ENCODE measurements around the gene XYLB. TPM values are rescaled to one million over a fixed set of nuclear protein-coding genes. Genes with fewer than 3 reads are reported as not detected.
A peak's percentile ranks its signal among the peaks of the same experiment; 100 is the strongest.

The XYLB gene
- total and polyA plus RNA-seq, 8 donors, result 1.6 to 6.9 (median 4.5) TPM

- intact Hi-C loops (cut with DNase I), result no loop called here
- Histone ChIP-seq H3K36me3 (no peaks in the 10 kb centered on the region), H3K27ac (peak overlapping the region; percentile 77 to 92 (median 80)), H3K27me3 (no peaks in the 10 kb centered on the region), H3K9me3 (no peaks in the 10 kb centered on the region), H3K4me1 (peaks cover 21 to 44% (median 42%) of the 10 kb centered on the region in 3 donors), H3K4me3 (peak overlapping the region; percentile 1 to 55 (median 35))
- ATAC-seq, result peak; percentile 73 to 82 (median 76)
- 18 to 20% methylated on average over 13 of the region's 13 CpGs for WGBS, 2 donors
- DNase-seq, result peak; percentile 83 to 92 (median 87)
- FAIRE-seq, result no peak
- TF ChIP-seq CTCF (IDR thresholded peaks at IDR 0.05), result no peak
Measured at GRCh38 chr3:38458796-38459498, 112.4 kb downstream of the XYLB start.

DNA sequence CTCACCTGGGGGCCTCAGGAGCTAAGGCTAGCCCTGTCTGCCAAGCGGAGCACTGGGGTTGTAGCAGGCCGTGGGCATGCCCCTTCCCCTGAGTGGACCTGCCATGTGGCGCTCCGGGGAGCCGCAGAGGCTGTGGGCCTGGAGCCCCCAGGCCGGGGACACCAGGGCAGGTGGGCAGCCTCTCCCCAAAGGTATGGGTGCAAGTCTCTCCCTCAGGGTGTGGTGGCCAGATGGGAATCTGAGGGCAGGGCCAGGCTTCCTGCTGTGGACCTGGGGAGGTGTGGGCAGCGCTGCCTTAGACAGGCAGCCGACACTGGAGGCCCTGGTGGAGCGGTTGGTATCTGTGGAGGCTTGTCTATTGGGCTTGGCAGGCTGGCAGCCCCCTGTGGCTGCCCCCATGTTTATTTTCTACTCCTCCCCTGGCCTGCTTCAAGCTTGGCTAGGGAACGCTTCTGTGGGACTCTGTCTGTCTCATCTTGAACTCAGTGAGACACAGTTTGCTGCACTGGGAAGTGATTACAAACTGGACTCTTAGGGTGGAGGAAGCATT lies 113.0 kb downstream of the XYLB start:
- intact Hi-C loops (cut with DNase I), result no loop called here
- FAIRE-seq, result no peak
- Histone ChIP-seq H3K4me1 (peaks cover 21 to 44% (median 42%) of the 10 kb centered on the region in 3 donors), H3K27me3 (no peaks in the 10 kb centered on the region), H3K9me3 (no peaks in the 10 kb centered on the region), H3K27ac (peak overlapping the region; percentile 77 to 92 (median 80)), H3K4me3 (peak overlapping the region; percentile 1 to 55 (median 35)), H3K36me3 (no peaks in the 10 kb centered on the region)
- no peak for DNase-seq
- TF ChIP-seq CTCF (IDR thresholded peaks at IDR 0.05), result no peak
- WGBS, 2 donors, result 20 to 36% methylated on average over 10 of the region's 10 CpGs
- ATAC-seq, result peak; percentile 18 to 26 (median 24)

- WGBS, 2 donors, result 75 to 80% methylated on average over 12 of the region's 12 CpGs
- Histone ChIP-seq H3K27me3 (no peaks in the 10 kb centered on the region), H3K4me3 (no peak overlapping the region), H3K9me3 (no peaks in the 10 kb centered on the region), H3K27ac (peak overlapping the region in 2 of 4 donors; percentile 82 to 92), H3K36me3 (no peaks in the 10 kb centered on the region), H3K4me1 (peaks cover 21 to 44% (median 42%) of the 10 kb centered on the region in 3 donors)
- FAIRE-seq (no peak), ATAC-seq (no peak), DNase-seq (no peak)
- no peak for TF ChIP-seq CTCF (IDR thresholded peaks at IDR 0.05)
- intact Hi-C loops (cut with DNase I), result no loop called here
Measured at GRCh38 chr3:38460377-38461270, 114.0 kb downstream of the XYLB start.

Other genes starting within 250 kb of the XYLB start
- gene ACAA1, start 209.7 kb upstream of the XYLB start, total RNA-seq, result 10 to 100 TPM; 44.2 to 66.9 (median 59.0) TPM
- gene ACAA1, start 209.7 kb upstream of the XYLB start, polyA plus RNA-seq, result 100 to 1,000 TPM in 1 of 2 donors, 10 to 100 TPM in 1; 99.3 to 110 TPM
- gene MYD88, start 208.1 kb upstream of the XYLB start, total RNA-seq, result 10 to 100 TPM in 3 of 6 donors, 1 to 10 TPM in 3; 7.2 to 20.2 (median 9.9) TPM
- gene MYD88, start 208.1 kb upstream of the XYLB start, polyA plus RNA-seq, result 10 to 100 TPM in 1 of 2 donors, 1 to 10 TPM in 1; 8.2 to 14.2 TPM
- 10 to 100 TPM in 4 of 6 donors, 1 to 10 TPM in 2; 8.5 to 16.0 (median 10.4) TPM for gene OXSR1, start 181.2 kb upstream of the XYLB start, total RNA-seq
- gene OXSR1, start 181.2 kb upstream of the XYLB start, polyA plus RNA-seq, result 10 to 100 TPM in 1 of 2 donors, 1 to 10 TPM in 1; 6.3 to 10.7 TPM
- under 1 TPM in 5 of 6 donors, not detected in 1; 0.18 to 0.69 (median 0.42) TPM for gene SLC22A13, start 81.0 kb upstream of the XYLB start, total RNA-seq
- under 1 TPM; 0.05 to 0.23 TPM for gene SLC22A13, start 81.0 kb upstream of the XYLB start, polyA plus RNA-seq
- gene SLC22A14, start 64.5 kb upstream of the XYLB start, total RNA-seq, result under 1 TPM in 2 of 6 donors, not detected in 4; 0.12 TPM
- gene SLC22A14, start 64.5 kb upstream of the XYLB start, polyA plus RNA-seq, result under 1 TPM; 0.15 to 0.35 TPM
- gene ACVR2B, start 107.1 kb downstream of the XYLB start, total RNA-seq, result 10 to 100 TPM in 1 of 6 donors, 1 to 10 TPM in 5; 4.1 to 10.9 (median 5.8) TPM
- gene ACVR2B, start 107.1 kb downstream of the XYLB start, polyA plus RNA-seq, result 1 to 10 TPM; 1.3 to 2.1 TPM
- gene EXOG, start 149.6 kb downstream of the XYLB start, total RNA-seq, result 1 to 10 TPM; 3.7 to 6.6 (median 4.3) TPM
- 10 to 100 TPM in 1 of 2 donors, 1 to 10 TPM in 1; 6.4 to 10.3 TPM for gene EXOG, start 149.6 kb downstream of the XYLB start, polyA plus RNA-seq

All from pancreas (tissue), 10 donors.